NCI-H524 treated with DMSO at 0.1 percent for 48 hours (cell line): ENCODE measurements around the gene RFX4.
"Not testable (repeated sequence)": the region's sequence is repeated elsewhere in the genome, so short reads cannot be mapped to it uniquely, and the experiment has no call there.

Source experiments
- DNase-seq: peaks from one replicate; lab custom pipeline; 2025; lab: John Stamatoyannopoulos, UW

RFX4 gene

GRCh38 chr12:106590601-106591000 lies 7.8 kb downstream of the RFX4 start:
- DNase-seq = no peak

GRCh38 chr12:106594447-106594846 lies 11.6 kb downstream of the RFX4 start:
- no peak for DNase-seq

- no peak for DNase-seq
These were observed 12.5 kb downstream of the RFX4 start for GRCh38 chr12:106595268-106595667.

- DNase-seq = no peak
These were observed 15.2 kb downstream of the RFX4 start for GRCh38 chr12:106598003-106598402.

- DNase-seq = no peak
These were observed 16.5 kb downstream of the RFX4 start for GRCh38 chr12:106599302-106599701.

- DNase-seq = no peak
These were observed 17.7 kb downstream of the RFX4 start for GRCh38 chr12:106600503-106600902.

- DNase-seq = peak; percentile 34
These were observed 18.2 kb downstream of the RFX4 start for GRCh38 chr12:106601031-106601430.

- no peak for DNase-seq
These were observed 18.7 kb downstream of the RFX4 start for GRCh38 chr12:106601496-106601895.

- no peak for DNase-seq
These were observed 19.3 kb downstream of the RFX4 start for GRCh38 chr12:106602076-106602475.

GRCh38 chr12:106605254-106605653 lies 22.4 kb downstream of the RFX4 start:
- DNase-seq = no peak

- not testable (repeated sequence) for DNase-seq
These were observed 37.8 kb downstream of the RFX4 start for GRCh38 chr12:106620588-106620987.

GRCh38 chr12:106625976-106626375 lies 43.2 kb downstream of the RFX4 start:
- DNase-seq = no peak

GRCh38 chr12:106629797-106630659 lies 47.2 kb downstream of the RFX4 start:
- DNase-seq = no peak

- DNase-seq = no peak
These were observed 48.3 kb downstream of the RFX4 start for GRCh38 chr12:106631150-106631549.

GRCh38 chr12:106631797-106632196 lies 49.0 kb downstream of the RFX4 start:
- DNase-seq = no peak

GRCh38 chr12:106632797-106633450 lies 50.1 kb downstream of the RFX4 start:
- no peak for DNase-seq

GRCh38 chr12:106633451-106633823 lies 50.6 kb downstream of the RFX4 start:
- no peak for DNase-seq

GRCh38 chr12:106634206-106634605 lies 51.4 kb downstream of the RFX4 start:
- peak; percentile 43 for DNase-seq

- DNase-seq = no peak
These were observed 60.2 kb downstream of the RFX4 start for GRCh38 chr12:106643000-106643399.

- no peak for DNase-seq
These were observed 61.7 kb downstream of the RFX4 start for GRCh38 chr12:106644335-106645073.

- no peak for DNase-seq
These were observed 62.2 kb downstream of the RFX4 start for GRCh38 chr12:106645074-106645421.

GRCh38 chr12:106645465-106646330 lies 62.9 kb downstream of the RFX4 start:
- DNase-seq = no peak
